Suppressor macrophage (primary cell): ENCODE measurements around the gene RNF225.
"Not testable (repeated sequence)": the region's sequence is repeated elsewhere in the genome, so short reads cannot be mapped to it uniquely, and the experiment has no call there.

Experiments
- DNase-seq, 4 experiments: peaks; one replicate each; pipeline ENCODE4 v3.0.0-alpha.2; 2020 to 2022
- total RNA-seq, 17 experiments: gene quantifications; one replicate each; lab custom pipeline; 2026; ENCODE audit warnings: mixed read lengths in 6 of 17, inconsistent platforms in 3 of 17; lab: John Stamatoyannopoulos, UW

RNF225 gene
- 0 to 0.66 (median 0.07) reads per million in 17 experiments for total RNA-seq

- no peak for DNase-seq
Measured at GRCh38 chr19:58395220-58395978, at the start of gene RNF225. Gene RNF225, plus strand, starts transcription at chr19:58395656. Its CDS starts 434 bp downstream, at chr19:58396090.

GRCh38 chr19:58346961-58347929, 48.2 kb upstream of the RNF225 start:
- DNase-seq = peak; percentile 80 to 93 (median 87)

- DNase-seq = not testable (repeated sequence)
Measured at GRCh38 chr19:58348080-58348479, 47.4 kb upstream of the RNF225 start.

GRCh38 chr19:58349590-58349989, 45.9 kb upstream of the RNF225 start:
- no peak for DNase-seq

- DNase-seq = no peak
Measured at GRCh38 chr19:58350001-58350861, 45.2 kb upstream of the RNF225 start.

- DNase-seq = no peak
Measured at GRCh38 chr19:58350871-58351557, 44.4 kb upstream of the RNF225 start.

- DNase-seq = no peak
Measured at GRCh38 chr19:58351558-58351878, 43.9 kb upstream of the RNF225 start.

GRCh38 chr19:58351990-58352755, 43.3 kb upstream of the RNF225 start:
- DNase-seq = no peak

GRCh38 chr19:58352760-58353671, 42.4 kb upstream of the RNF225 start, which contains the start of gene A1BG:
Gene A1BG, minus strand, starts transcription at chr19:58353492. Its CDS starts 55 bp downstream, at chr19:58353437.
- no peak for DNase-seq

- no peak for DNase-seq
Measured at GRCh38 chr19:58353717-58354477, 41.6 kb upstream of the RNF225 start.

GRCh38 chr19:58354478-58355030, 40.9 kb upstream of the RNF225 start:
- DNase-seq = no peak

GRCh38 chr19:58355215-58355796, 40.1 kb upstream of the RNF225 start:
- DNase-seq = no peak

- peak; percentile 6 to 43 (median 24) for DNase-seq
Measured at GRCh38 chr19:58355908-58356765, 39.3 kb upstream of the RNF225 start.

- DNase-seq = no peak
Measured at GRCh38 chr19:58356766-58357480, 38.5 kb upstream of the RNF225 start.

GRCh38 chr19:58357481-58358145, 37.8 kb upstream of the RNF225 start:
- DNase-seq = no peak

GRCh38 chr19:58361900-58362271, 33.6 kb upstream of the RNF225 start:
- peak; percentile 72 to 84 (median 79) for DNase-seq
